Smooth muscle cell (in vitro differentiated cells): ENCODE data around the gene SMS. TPM values are rescaled to one million over a fixed set of nuclear protein-coding genes. Genes with fewer than 3 reads are reported as not detected.

Experiments used
- DNase-seq: peaks from one replicate; lab custom pipeline; 2025; ENCODE audit not compliant: unreplicated experiment; lab: John Stamatoyannopoulos, UW
- H2AFZ ChIP-seq: fragments of 200-600 bp; sonication (generic); 2 replicates; pipeline ENCODE4 v1.6.0; 2016; ENCODE audit warnings: antibody characterized with exemption, low read depth, mild to moderate bottlenecking
- H3F3A ChIP-seq: fragments of 200-600 bp; sonication (generic); 2 replicates; pipeline ENCODE4 v1.6.0; 2017; ENCODE audit warnings: antibody characterized with exemption, low read depth
- H3K27ac ChIP-seq: fragments of 200-600 bp; sonication (generic); 2 replicates; pipeline ENCODE4 v1.5.1; 2016; ENCODE audit warnings: low read depth, mild to moderate bottlenecking
- H3K27me3 ChIP-seq: fragments of 200-600 bp; sonication (generic); 2 replicates; pipeline ENCODE4 v1.6.1; 2016; ENCODE audit warnings: low read depth, mild to moderate bottlenecking
- H3K36me3 ChIP-seq: fragments of 200-600 bp; sonication (generic); 2 replicates; pipeline ENCODE4 v1.5.1; 2016; ENCODE audit warnings: low read depth
- H3K4me1 ChIP-seq: fragments of 200-600 bp; sonication (generic); 2 replicates; pipeline ENCODE4 v1.5.1; 2016; ENCODE audit warnings: low read depth
- H3K4me2 ChIP-seq: fragments of 200-600 bp; sonication (generic); 2 replicates; pipeline ENCODE4 v1.6.0; 2016; ENCODE audit warnings: mild to moderate bottlenecking
- H3K4me3 ChIP-seq: fragments of 200-600 bp; sonication (generic); 2 replicates; pipeline ENCODE4 v1.5.1; 2016; ENCODE audit warnings: mild to moderate bottlenecking
- H3K79me2 ChIP-seq: fragments of 200-600 bp; sonication (generic); 2 replicates; pipeline ENCODE4 v1.6.0; 2016; ENCODE audit warnings: low read depth, mild to moderate bottlenecking
- H3K9ac ChIP-seq: fragments of 200-600 bp; sonication (generic); 2 replicates; pipeline ENCODE4 v1.6.0; 2016; ENCODE audit warnings: low read depth
- H3K9me3 ChIP-seq: fragments of 200-600 bp; sonication (generic); replicated peaks from 2 replicates; pipeline ENCODE4 v1.5.1; 2016; ENCODE audit warnings: low read depth
- H4K20me1 ChIP-seq: fragments of 200-600 bp; sonication (generic); 2 replicates; pipeline ENCODE4 v1.6.0; 2016; ENCODE audit warnings: low read depth
- CTCF ChIP-seq: fragments of 200-600 bp; sonication (generic); IDR thresholded peaks from 2 replicates; pipeline ENCODE4 v1.5.1; 2017; ENCODE audit warnings: borderline replicate concordance, mild to moderate bottlenecking, antibody characterized with exemption; ENCODE audit not compliant: insufficient read depth, poor library complexity, severe bottlenecking
- WGBS: methylation state at CpG from one replicate; pipeline ENCODE4 v1.1.7; 2016; ENCODE audit warnings: low lambda C conversion rate; 5-methylcytosine and 5-hydroxymethylcytosine counted together
- polyA plus RNA-seq: library from polyadenylated mRNA; unstranded; fragments of >200 nt; fragmentation: Nextera tagmentation; extraction: Ambion mirVana; gene quantifications from 2 replicates; pipeline ENCODE4 v1.2.1, GENCODE V29; 2016
- total RNA-seq: library from RNA; depleted of rRNA; stranded (reverse); fragments of >200 nt; gene quantifications from 2 replicates; pipeline ENCODE4 v1.2.3, GENCODE V29; 2014

The SMS gene
- total and polyA plus RNA-seq, 2 experiments from 2014 or later, result 37.2 to 46.7 TPM

GRCh38 chrX:22032084-22032483 is 91.6 kb downstream of the SMS start, which contains the start of gene PHEX:
PHEX (plus strand) TSS chrX:22032325; CDS start chrX:22033006, 681 bp downstream.
- no peaks in the 10 kb centered on the region for H3K36me3 ChIP-seq
- no peak for DNase-seq
- H3K9me3 ChIP-seq, result no peaks in the 10 kb centered on the region
- H2AFZ ChIP-seq, result no peak within 1 kb of the TSS
- H3K4me2 ChIP-seq, result no peak within 1 kb of the TSS
- 90% methylated on average over 1 of the region's 1 CpG for WGBS
- H3K4me3 ChIP-seq, result no peak within 1 kb of the TSS
- H3K4me1 ChIP-seq, result no peaks in the 10 kb centered on the region
- no peak within 1 kb of the TSS for H3K27ac ChIP-seq
- no peak within 1 kb of the TSS for H3K9ac ChIP-seq
- no peak for TF ChIP-seq CTCF
- no peaks in the 10 kb centered on the region for H3F3A ChIP-seq
- H4K20me1 ChIP-seq, result no peaks in the 10 kb centered on the region
- no peaks in the 10 kb centered on the region for H3K79me2 ChIP-seq
- no peaks in the 10 kb centered on the region for H3K27me3 ChIP-seq

DNA sequence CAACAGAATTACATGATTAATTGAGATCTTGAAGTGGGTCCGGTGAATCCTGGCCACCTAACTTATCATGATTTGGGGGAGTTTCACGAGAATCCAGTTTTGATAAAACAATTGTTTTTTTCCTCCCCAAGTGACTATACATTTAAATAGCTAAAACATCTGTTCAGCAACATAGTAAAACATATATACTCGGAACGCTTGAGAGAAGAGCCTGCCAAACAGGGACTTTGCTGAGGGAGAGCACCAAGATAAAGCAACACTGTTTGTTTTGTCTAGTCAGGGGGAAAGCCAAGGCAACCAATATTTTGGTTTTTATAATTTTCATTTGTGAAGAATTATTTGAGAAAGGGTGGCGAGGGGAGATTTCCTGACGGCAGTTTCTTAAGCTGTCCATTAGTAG is 92.0 kb downstream of the SMS start:
- TF ChIP-seq CTCF, result no peak
- WGBS, result 82% methylated on average over 6 of the region's 6 CpGs
- no peak overlapping the region for H3K27ac ChIP-seq

GRCh38 chrX:22033818-22034217 is 93.3 kb downstream of the SMS start:
- no peak for TF ChIP-seq CTCF
- H3K4me1 ChIP-seq, result no peaks in the 10 kb centered on the region
- 69% methylated on average over 5 of the region's 5 CpGs for WGBS

More for the DNA sequence above, 92.0 kb downstream of the SMS start:
- H3K4me1 ChIP-seq, result no peaks in the 10 kb centered on the region
- H3K9ac ChIP-seq, result no peak overlapping the region
- H4K20me1 ChIP-seq, result no peaks in the 10 kb centered on the region
- H3K9me3 ChIP-seq, result no peaks in the 10 kb centered on the region
- H3K4me2 ChIP-seq, result no peak overlapping the region
- no peak for DNase-seq
- no peak overlapping the region for H3K4me3 ChIP-seq
- no peak overlapping the region for H2AFZ ChIP-seq
- H3F3A ChIP-seq, result no peaks in the 10 kb centered on the region
- H3K79me2 ChIP-seq, result no peaks in the 10 kb centered on the region
- H3K27me3 ChIP-seq, result no peaks in the 10 kb centered on the region
- H3K36me3 ChIP-seq, result no peaks in the 10 kb centered on the region

GRCh38 chrX:22035236-22035635 is 94.7 kb downstream of the SMS start:
- H4K20me1 ChIP-seq, result no peaks in the 10 kb centered on the region
- H3K27ac ChIP-seq, result no peak overlapping the region
- H3K9me3 ChIP-seq, result no peaks in the 10 kb centered on the region
- no peak overlapping the region for H3K9ac ChIP-seq
- TF ChIP-seq CTCF, result no peak
- WGBS, result 78% methylated on average over 1 of the region's 1 CpG
- no peak overlapping the region for H2AFZ ChIP-seq
- no peaks in the 10 kb centered on the region for H3K36me3 ChIP-seq
- no peaks in the 10 kb centered on the region for H3F3A ChIP-seq
- H3K4me1 ChIP-seq, result no peaks in the 10 kb centered on the region
- no peaks in the 10 kb centered on the region for H3K27me3 ChIP-seq
- DNase-seq, result no peak
- no peak overlapping the region for H3K4me3 ChIP-seq
- H3K79me2 ChIP-seq, result no peaks in the 10 kb centered on the region
- no peak overlapping the region for H3K4me2 ChIP-seq

More at GRCh38 chrX:22033818-22034217, 93.3 kb downstream of the SMS start:
- DNase-seq, result no peak
- Histone ChIP-seq H3K9me3 (no peaks in the 10 kb centered on the region), H3K79me2 (no peaks in the 10 kb centered on the region), H3K4me3 (no peak overlapping the region), H3K9ac (no peak overlapping the region), H2AFZ (no peak overlapping the region), H4K20me1 (no peaks in the 10 kb centered on the region), H3K36me3 (no peaks in the 10 kb centered on the region), H3K4me2 (no peak overlapping the region), H3F3A (no peaks in the 10 kb centered on the region), H3K27me3 (no peaks in the 10 kb centered on the region), H3K27ac (no peak overlapping the region)
